HG03378 (cell line): ENCODE results near the gene JAK1.

Experiments used
- ATAC-seq: cut with Tn5 transposase; IDR thresholded peaks from one replicate; pipeline ENCODE4 v1.9.1; 2021; ENCODE audit warnings: mild to moderate bottlenecking, moderate library complexity; ENCODE audit not compliant: unreplicated experiment

Gene JAK1

DNA sequence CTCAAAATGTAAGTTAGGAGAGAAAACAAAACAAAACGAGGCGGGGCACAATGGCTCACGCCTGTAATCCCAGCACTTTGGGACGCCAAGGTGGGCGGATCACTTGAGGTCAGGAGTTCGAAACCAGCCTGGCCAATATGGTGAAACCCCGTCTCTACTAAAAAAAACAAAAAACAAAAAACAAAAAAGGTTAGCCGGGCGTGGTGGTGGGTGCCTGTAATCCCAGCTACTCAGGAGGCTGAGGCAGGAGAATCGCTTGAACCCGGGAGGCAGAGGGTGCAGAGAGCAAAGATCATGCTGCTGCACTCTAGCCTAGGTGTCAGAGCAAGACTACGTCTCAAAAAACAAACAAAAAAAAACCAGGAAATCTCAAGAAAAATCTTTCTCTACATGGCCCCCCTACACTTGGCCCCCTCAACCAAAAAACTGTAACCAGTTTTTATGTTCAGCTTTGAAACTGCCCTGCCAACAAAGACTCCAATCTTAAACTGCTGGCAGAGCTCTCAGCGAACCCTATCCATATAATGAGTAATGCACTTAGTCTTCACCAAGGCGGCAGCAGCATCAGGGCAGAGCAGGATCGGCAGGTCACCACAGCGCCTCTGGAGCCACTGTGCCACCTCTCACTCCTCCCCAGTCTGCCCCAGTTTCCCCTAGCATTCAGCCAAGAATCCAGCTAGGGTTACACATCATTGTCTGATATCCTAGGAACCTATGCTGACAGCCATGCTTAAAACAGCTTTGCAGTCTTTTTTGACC is 71.7 kb downstream of the JAK1 start:
- ATAC-seq = no peak

DNA sequence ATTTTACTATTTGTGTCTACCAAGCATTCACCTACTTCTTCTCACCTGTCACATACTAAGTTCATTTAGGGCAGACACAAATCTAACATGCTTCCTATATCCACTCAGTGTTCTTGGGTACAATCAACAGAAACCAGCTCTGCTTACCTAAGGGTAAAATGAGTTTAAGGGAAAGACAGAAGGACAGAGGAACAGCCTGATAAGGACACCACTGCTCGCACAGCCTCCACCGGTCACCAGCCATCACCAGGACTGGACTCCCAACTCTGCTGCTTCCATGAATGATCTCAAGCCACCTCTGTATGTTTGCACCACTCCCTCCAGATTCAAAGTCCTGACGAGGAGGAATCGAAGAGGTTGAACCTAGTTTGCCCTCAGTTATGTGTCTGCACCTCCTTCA is 72.4 kb downstream of the JAK1 start:
- ATAC-seq = no peak

DNA sequence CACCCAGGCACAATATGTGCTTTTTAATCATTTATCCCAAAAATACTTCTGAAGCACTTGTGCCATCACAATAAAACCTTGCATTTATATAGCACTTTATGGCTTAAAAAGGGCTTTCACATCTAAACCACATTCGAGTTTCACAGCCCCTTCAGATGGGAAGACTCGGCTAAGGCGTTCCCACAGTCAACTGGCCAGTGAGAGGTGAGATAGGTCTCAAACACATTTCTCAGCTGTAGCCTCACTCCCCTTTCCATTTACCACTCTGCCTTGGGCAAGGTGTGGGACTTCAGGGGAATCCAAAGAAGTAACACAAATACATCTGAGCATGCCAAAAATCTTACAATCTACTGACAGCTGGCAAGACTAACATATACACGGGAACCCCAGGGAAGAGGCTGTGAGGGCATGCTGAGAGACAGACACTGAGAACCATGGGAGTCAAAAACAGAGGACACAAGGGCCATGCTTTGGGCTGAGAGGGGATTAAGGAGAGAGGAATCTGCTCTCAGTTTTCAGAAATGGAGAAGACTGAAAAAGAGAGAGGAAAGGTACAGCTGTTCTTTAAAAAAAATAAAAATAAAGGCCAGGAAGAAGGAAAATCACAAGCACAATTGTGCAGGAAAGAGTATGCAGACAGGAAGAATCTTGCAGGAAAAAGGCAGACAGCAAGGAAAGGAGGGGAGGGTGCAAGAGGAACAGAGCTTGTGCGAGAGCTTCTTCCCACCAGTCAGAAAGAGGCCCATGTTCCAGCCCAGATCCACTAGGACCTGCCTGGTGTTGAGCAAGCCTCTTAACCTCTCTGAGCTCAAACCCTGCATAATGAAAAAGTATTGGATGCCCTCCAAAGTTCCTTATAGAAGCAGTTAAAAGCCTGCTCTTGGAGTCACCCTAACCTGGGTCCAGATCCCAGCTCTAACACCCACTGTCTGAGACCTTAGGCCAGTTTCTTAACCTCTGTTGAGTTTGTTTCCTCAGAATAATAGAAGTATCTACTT is 73.5 kb downstream of the JAK1 start:
- no peak for ATAC-seq

DNA sequence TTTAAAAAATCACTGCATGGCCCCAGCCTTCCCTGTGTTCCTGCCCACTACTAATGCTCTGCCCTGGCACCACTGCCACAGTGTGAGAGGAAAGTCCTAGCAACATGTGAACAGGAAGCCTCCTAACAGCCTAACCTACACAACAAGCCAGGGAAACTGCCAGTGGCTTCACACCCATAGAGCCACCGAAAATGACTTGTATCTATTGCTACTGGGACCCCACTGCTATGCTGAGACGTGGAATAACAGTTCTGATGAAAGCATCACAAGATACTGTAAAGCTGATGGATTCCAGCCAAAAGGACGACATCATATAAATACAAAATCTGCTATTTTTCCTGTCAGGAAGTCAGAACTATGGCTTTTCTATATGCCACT is 74.9 kb downstream of the JAK1 start:
- ATAC-seq = no peak

DNA sequence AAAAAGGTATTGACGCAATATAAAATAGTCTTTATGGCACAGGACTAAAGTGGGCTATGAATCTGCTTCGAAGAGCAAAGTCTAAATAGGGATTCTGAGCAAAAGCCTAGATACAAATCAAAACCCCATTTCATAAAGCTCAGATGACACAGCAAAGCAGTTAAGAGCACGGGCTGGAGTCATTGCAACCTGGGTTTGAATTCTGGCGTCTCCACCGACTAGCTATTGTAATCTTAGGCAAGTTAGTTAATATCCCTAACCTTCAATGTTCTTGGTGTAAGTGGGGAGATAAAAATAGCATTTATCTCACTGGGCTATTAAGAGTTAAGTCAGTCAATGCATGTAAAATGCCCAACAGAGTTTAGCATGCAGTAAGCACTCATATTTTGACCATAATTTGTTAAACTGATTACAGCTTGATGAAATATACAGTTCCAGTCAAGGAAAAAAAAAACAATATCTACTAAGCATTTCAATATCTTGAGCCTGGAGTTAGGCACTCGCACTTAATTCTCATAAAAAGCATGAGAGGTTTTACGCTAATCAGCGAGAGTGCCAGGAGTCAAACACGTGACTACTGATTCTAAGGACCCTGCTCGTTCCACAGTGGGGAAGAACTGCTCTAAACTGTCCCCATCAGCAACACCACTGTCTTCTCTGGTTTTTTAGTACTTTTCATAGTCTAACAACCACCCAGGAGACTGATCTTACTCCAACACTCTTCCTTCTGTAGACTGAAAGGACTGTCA is 75.5 kb downstream of the JAK1 start:
- ATAC-seq = no peak

DNA sequence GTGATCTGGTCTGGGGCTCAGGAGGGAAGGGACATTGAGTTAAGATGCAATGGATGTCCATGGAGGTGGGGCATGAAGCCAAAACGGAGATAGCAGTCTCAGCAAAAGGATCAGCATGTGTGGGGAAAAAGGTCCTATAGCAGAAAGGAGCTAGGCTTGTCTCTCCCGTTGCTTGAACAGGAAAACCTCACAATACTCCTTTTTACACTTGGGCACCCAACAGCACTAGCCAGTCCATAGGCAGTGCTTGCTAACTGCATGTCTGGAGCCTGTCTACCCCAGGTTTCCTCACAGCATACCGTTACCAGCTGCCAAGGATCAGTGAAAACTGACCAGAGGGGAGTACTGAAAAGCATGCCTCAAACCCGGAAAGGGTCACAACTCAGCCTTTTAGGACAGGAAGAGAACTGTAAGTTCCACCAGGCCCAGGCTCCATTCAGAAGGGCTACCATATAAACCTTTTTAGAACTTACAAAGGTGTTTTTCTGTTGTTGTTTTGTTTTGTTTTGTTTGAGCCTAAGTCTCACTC is 78.6 kb downstream of the JAK1 start:
- no peak for ATAC-seq

DNA sequence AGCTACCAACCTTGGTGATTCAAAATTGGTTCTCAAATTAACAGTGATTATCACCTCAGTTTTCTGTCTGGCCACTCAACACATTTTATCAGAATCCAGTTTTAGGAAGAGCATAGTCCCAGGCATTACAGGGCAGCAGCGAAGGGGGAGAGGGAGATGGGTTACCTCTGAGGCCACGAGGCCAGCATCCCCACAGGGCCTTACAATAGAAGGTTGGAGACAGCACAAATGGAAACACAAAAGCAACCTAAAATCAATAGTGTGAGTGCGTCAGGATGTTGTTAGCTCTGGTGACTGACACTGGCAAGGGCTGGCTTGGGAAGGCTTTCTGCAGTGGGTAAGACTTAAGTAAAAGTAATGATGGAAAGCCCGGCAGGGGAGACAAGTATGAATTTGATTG is 79.5 kb downstream of the JAK1 start:
- no peak for ATAC-seq

DNA sequence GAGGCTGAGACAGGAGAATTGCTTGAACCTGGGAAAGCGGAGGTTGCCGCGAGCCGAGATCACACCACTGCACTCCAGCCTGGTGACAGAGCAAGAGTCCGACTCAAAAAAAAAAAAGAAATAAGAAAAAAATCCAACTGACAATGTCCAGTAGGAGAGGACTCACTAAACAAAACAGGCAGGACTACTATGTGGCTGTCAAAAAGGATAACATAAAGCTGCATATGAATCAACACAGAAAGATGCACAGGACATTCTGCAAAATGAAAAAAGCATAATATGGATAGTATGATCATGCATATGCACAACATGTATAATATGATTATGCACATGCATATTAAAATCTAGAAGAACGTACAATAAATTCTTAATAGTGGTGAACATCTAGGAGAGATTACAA is 80.7 kb downstream of the JAK1 start:
- no peak for ATAC-seq

DNA sequence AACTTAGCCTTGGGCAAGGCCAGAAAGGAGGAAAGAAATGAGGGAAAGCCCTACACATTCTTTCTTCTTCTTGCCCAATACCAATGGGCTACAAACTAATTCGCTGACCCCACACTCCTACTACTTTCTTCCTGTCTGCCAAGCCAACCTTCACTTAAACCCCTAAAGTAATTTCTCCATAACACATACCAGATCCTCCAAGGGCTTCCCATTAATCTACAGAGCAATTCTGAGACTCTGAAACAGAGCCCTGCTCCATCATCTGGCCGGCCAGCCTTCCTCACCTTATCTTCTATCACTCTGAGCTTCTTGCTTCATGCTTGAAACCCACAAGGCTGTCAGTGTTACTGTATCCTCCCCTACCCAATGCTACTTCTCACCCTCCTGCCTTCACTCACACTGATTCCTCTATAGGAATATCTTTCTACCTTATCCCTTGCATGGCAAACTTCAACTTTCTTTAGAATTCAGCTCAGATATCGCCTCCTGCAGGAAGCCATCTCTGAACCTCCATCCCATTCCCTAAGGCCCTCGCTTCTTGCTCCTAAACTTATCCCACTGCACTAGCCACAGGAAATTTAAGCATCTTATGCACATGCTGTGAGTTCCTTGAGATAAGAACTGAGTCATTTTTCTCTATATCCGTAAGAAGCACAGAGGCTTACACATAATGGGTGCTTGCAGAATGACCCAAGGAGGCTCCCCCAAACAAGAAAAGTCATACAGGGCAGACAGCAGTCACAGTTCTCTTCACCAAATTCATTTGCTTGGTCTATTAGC is 81.9 kb downstream of the JAK1 start:
- no peak for ATAC-seq

DNA sequence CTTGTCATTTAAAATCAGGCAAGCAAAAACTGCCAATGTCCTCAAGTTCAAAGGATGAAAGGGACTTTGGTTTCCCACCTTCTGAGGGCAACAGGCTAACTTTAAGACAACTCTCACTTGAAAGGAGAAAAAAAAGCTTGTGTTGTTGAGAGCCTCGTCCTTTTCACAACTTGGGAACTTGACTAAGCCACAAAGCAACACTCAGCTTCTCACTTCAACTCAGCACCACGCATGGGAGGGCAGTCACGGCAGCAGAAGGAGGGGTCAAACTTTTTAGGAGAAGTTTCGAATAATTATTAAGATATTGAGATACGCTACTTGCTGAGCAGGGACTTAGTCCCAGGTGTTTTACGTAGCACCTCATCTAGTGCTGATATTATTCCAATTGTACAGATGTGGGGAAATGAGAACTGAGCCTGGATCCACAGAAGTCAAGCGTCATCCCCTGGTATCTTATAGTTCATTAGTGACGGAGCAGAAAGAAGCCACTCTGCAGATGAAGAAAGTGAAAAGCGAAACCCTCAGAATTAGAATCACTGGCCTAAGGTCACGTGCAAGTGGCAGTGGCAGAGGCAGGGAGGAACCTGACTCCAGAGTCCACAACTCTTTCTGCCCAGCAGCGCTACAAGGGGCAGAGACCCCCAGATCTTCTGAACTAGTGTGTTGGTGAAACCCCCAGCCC is 83.6 kb downstream of the JAK1 start:
- ATAC-seq = peak; percentile 80

DNA sequence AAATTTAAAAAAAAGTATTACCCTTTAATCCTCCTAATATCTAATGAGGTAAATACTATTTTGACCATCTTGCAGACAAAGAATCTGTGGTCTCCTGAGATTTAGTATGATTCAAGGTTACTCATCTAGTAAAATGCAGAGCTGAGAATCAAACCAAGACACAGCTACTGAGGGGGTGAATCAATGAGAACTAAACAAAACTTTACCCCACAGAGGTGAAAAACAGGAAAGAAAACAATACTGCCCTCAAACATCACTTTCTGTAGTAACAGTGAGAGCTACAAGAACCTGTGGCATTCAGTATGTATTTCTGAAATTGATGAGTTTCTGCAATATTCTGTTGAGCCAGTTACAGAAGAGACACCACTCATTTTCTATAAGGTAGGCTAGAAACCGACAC is 85.1 kb downstream of the JAK1 start:
- ATAC-seq = no peak

DNA sequence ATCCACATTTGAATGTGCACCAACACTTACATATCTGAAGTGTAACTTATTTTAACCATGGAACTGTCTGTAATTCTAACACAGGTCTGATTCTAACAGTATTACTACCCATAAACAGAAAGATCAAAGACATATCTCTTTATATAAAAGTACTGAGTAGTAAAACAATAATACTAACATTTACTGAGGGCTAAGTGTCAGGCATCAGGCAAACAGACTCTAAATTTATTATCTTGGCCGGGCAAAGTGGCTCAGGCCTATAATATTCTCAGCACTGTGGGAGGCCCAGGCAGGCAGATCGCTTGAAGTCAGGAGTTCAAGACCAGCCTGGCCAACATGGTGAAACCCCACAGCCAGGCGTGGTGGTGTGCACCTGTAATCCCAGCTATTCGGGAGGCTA is 85.9 kb downstream of the JAK1 start:
- no peak for ATAC-seq

DNA sequence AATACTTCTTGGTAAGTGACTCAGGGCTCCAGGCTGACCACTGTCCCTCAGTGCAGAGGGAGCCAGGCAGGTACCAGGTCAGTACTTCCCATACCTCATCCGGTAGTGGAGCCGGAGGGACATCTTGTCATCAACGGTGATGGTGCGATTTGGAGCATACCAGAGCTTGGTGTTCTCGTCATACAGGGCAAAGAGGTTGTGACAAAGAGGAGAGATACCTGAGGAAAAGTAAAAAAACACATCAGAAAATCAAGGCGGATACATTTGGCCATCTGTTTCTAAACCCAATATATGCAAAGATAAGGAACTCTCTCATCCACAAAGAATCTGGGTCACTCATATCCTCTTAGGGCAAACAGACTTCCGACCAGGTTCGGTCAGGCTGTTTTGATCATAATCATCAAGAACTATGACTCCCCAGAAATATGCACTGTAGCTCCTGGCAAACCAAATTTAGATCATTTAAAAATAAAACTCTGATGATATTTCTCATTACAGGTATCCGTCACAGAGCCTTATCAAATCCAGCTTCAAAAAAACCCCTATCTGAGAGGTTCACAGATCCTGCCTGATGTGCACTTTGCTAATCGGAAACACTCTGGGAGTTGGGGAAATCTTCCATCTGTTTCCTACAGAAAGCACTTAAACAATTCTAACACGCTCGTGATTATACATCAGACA is 87.3 kb downstream of the JAK1 start:
- no peak for ATAC-seq

DNA sequence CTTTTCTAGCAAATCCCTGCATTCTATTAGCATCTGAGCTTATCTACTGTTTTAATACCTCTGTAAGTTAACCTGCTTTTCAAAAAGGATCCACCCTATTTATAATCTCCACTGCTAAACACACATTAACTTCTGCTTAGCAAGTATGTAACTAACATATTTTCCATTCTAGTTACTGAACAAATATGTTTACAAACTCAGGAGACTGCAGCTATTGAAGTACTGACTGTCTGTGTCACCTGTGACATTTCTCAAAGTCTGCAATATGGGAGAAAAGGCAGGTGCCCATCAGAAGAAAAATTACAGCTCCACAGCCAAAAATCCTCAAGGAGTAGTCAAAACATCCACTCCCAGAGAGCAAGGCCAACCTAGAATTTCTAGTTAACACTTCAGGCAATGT is 88.3 kb downstream of the JAK1 start:
- no peak for ATAC-seq

DNA sequence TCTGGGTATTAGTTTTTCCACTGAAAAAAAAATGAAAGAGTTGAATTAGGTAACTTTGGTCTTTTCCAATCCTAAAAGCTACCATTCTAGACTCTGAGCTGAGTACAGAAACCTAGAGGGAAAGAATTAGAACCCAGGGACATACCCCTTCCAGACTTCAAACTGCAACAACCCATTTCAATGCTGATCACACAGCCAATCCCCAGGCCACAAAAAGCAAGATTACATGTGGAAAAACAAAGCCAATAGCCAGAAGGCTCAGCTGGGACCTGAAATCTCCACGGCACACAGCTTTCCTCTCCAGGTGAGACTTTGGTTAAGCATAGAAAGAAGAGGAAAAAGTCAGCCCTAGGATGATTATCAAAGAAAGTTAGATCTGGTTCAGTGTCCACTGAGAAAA is 88.8 kb downstream of the JAK1 start:
- no peak for ATAC-seq

DNA sequence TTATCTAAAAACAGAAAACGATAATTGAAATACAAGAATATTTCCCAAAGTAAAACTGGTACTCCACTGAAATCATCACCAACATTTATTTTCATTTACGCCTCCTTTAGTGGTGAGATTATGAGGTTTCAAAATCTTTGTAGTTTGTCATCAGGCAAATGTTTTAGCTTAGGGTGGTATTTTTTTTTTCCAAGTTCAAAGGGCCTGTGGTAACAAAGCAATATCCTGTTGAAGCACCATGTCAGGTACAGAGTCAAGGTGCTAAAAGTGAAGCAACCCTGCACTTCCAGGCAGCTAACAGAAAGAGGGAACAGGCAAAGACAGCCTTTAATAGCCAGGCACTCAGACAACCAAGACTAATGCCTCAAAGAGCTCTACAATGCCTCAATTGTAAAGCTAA is 89.2 kb downstream of the JAK1 start:
- no peak for ATAC-seq

DNA sequence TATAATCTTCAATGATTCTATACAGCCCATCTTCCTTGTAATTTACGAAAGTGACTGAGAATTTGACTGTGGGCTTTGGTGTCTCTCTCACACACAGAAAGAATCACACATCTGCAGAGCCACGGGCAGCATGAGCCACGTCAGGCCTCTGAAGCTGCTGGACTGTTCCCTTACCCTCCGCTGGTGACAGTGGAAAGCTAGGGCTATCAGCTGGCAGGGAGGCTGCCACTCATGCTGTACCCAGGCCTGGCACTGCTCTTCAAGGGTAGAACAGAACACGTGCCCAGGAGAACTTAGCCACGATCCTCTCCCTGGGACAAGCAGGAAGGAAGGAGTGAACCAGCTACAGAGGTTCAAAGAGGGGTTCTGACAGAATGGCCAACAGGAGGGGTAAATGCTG is 90.7 kb downstream of the JAK1 start:
- no peak for ATAC-seq

DNA sequence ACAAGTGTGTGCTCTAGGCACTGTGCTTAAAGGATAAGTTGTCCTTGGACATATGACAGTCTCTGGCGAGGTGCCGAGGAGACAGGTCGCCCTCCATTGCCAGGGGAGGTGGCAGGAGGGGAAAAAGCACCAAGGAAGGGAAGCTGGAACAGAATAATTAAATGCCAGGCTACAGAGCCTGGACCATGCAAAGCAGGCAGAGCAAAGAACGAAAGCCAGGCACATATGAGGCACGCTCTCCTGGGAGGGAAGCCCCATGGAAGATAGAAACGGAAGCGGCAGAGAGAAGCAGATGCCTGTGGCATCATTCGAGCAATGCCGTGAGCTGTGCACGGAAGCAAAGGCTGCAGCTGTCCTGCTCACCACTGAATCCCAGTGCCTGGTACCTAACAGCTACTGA is 91.2 kb downstream of the JAK1 start:
- ATAC-seq = no peak

DNA sequence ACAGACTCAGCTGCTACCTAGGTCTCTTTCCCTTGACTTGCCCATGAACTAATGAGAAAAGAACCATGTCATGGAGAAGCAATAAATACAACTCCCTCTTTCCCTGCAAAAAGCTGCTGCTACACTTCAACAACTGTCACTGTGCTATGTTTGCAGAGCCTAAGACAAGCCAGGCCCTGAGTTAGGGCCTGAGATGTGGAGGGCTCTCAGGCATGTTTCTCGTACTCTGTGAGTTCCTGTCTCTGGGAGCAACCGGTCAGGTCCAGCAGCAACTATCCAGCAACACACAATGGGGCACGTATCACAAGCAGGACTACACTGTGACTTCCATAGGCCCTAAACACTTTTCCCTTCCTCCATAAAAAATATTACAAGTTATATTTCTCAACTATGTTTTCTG is 91.7 kb downstream of the JAK1 start:
- ATAC-seq = no peak
